Femur (tissue), 1 donor: ENCODE data around the gene RANBP3L.
"Not testable (repeated sequence)": the region's sequence is repeated elsewhere in the genome, so short reads cannot be mapped to it uniquely, and the experiment has no call there.

Source experiments
- DNase-seq: peaks from one replicate; pipeline ENCODE4 v3.0.0-alpha.2; 2017

Gene RANBP3L, protein sequence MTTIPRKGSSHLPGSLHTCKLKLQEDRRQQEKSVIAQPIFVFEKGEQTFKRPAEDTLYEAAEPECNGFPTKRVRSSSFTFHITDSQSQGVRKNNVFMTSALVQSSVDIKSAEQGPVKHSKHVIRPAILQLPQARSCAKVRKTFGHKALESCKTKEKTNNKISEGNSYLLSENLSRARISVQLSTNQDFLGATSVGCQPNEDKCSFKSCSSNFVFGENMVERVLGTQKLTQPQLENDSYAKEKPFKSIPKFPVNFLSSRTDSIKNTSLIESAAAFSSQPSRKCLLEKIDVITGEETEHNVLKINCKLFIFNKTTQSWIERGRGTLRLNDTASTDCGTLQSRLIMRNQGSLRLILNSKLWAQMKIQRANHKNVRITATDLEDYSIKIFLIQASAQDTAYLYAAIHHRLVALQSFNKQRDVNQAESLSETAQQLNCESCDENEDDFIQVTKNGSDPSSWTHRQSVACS

GRCh38 chr5:36301858-36302603, at the start of gene RANBP3L:
RANBP3L (minus strand) TSS chr5:36301902; CDS start chr5:36301416, 486 bp downstream.
- DNase-seq = peak; percentile 28

GRCh38 chr5:36346896-36347690, 45.4 kb upstream of the RANBP3L start:
- DNase-seq = no peak

- DNase-seq = no peak
Observed at GRCh38 chr5:36344899-36345298, 43.2 kb upstream of the RANBP3L start.

DNA sequence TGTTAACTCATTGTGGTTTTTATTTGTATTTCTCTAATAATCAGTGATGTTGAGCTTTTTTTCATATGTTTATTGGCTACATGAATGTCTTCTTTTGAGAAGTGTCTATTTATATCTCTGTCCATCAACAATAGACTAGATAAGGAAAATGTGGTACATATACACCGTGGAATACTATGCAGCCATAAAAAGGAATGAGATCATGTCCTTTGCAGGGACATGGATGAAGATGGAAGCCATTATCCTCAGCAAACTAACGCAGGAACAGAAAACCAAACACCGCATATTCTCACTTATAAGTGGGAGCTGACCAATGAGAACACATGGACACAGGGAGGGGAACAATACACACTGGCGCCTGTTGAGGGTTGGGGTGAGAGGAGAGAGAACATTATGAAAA, 40.0 kb upstream of the RANBP3L start:
- DNase-seq = not testable (repeated sequence)

GRCh38 chr5:36337597-36337996, 35.9 kb upstream of the RANBP3L start:
- no peak for DNase-seq

- DNase-seq = no peak
Observed at GRCh38 chr5:36334315-36334714, 32.6 kb upstream of the RANBP3L start.

GRCh38 chr5:36332720-36333119, 31.0 kb upstream of the RANBP3L start:
- not testable (repeated sequence) for DNase-seq

DNA sequence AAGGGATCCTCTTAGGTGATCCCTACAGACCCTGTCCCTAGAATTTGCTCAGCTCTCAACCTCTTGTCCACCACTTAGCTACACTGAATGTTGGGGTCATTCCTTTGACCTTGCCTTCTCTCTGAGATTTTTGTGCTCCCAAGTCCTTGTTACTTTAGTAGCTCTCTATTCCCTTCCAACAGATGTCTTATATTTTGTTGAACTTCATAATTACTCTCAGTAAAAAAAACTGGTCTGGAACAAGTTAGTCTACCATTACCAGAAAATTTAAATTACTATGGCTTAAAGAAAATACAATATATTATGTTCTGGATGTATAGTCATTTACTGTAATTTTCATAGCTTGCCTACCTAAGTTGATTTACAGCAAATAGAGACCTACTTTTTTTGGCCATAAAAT, 23.5 kb upstream of the RANBP3L start:
- DNase-seq = no peak

GRCh38 chr5:36323926-36324781, 22.5 kb upstream of the RANBP3L start:
- DNase-seq = no peak

DNA sequence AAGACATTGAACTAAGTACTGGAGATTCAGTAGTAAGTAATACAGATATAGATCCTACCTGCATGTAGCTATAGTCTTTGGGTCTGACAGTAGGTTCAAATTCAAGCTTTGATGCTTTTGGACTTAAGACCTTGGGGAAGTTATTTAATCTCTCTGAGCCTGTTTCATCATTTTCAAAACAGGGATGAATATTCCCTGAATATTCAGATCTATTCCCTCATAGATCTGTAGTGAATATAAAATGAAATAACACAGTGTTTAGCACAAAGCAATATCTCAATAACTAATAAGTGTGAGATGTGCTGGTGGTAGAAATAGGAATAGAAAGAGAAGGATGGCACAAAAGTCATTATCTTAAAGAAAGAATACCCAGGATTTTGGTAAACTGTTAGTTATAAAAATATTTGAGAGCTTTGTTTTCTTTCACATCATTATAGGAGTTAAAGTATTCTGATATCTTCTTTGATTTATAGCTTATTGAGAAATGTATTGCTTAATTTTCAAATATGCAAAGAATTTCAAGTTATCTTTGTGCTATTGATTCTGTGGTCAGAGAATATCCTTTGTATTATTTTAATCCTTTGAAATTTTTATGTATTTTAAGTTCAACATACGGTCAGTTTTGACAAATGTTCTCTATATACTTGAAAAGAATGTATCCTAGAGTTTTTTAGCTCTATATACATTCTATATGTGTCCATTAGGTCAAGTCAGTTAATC, 11.4 kb upstream of the RANBP3L start:
- no peak for DNase-seq

DNA sequence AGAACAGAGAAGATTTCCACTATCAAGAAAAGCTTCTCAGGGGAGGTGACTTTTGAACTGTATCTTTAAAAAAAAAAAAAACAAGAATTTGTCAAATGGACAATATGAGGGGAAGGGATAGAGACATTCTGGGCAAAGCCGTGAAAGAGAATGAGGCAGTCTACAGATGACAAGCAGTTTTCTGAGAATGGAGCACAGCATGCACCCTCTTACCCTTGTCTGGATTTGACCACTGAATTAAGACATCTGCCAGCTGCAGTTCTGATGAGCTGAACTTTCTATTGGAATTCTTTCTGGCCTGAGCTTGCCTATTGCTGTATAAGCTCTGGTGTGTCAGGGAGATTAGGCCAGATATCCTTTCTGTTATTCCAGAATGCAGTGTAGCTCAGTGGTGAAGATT, 10.3 kb upstream of the RANBP3L start:
- no peak for DNase-seq

DNA sequence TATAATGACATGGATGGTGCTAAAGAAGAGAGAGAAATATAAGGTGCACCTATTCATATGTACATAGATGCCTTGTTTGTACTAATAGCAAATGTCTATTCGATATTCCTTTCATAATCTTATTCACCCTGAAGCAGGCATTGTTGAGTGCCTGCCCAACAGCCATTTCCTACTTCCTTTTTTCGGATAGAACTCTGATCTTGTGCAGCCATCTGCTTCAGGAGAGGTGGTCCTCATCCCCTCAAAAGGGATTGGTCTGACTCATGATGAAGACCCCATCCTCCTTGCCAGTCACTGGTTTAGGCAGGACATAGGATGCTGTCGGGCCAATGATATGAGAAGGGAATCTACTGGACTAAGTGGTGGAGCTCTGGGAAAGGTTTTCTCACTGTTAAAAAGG, 8.4 kb upstream of the RANBP3L start:
- no peak for DNase-seq

DNA sequence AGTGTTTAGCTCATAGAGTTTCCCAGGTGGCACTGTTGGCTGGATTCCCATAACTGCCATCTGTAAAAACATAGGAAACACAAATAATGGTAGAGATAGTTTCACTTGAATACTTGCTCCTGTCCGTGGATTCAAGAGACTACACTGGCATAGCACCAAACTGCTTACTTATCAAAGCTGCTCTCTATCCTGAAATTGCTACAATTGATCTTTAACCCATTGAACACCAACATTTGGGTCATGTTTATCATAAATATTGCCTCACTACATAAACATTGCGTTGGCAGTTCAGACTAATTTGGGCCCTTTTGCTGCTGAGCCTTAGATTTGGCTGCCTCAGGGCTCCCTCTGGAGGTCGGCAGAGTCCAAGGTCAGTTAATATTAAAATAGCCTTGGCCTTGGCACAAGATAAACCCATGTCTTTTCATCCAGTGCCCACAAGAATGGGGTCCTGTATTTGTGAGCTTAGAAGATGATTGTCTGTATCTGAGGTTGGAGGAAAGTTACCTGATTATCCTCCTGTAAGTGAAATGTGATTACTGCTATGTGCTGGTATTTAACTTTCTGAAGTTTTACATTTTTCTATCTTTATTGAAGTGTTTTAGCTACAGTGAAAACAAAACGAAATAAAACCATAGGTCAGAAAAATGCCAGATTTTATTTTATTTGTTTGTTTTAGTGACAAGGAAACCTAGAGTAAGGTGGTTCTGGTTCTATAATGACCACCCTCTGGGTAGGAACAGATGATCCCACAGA, 4.0 kb upstream of the RANBP3L start:
- DNase-seq = peak; percentile 62

DNA sequence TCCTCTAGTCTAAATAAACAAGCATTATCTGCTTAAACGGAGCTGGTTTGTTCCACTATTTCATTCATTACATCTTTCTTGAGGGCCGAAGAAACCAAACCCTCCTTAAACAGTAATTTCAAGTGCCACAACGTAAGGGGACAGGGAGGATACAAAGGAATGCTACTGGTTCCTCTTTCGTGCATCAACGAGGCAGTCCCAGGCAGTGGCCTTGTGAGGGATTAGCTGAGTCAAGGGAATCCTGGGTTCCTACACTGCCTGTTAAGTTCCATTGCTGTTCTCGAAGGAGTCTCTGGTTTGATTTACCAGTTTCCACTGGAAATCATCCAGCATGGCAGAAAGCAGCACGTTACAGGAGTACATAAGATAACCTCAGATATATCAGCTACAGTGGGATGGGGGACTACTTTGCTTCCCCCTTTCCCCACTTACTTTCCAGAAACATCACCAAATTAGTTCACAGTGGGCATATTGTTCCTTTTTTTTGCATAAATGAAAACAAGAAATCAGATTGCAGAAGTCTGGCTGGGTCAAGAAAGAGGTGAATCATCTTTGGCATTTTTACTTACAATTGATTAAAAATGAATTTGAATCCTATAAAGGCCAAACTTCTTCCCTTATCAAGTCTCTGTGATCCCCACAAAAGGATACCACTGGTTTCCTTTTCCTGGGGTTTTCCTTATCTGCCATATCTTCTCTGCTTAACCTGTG, 2.5 kb upstream of the RANBP3L start:
- DNase-seq = no peak

GRCh38 chr5:36300927-36301540, 668 bp downstream of the RANBP3L start:
- peak; percentile 29 for DNase-seq

- peak; percentile 35 for DNase-seq
Observed at GRCh38 chr5:36300191-36300926, 1.3 kb downstream of the RANBP3L start.

DNA sequence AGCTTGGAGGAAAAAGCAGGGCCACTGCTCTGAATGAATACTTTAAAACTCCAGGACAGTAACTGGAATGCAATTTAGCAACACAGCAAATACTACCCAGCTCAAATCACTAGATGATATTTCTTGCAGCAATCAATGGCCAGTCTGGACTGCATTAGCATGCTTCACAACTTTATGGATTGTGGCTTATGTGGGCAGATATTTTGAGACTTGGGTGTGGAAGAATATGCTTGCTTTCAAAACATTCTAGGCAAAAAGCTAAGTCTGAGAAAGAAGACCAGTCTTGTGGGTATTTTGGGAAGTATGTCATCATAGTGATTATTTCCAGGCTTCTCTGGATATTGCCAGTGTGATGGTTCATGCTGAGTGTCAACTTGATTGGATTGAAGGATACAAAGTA, 3.1 kb downstream of the RANBP3L start:
- DNase-seq = peak; percentile 22

DNA sequence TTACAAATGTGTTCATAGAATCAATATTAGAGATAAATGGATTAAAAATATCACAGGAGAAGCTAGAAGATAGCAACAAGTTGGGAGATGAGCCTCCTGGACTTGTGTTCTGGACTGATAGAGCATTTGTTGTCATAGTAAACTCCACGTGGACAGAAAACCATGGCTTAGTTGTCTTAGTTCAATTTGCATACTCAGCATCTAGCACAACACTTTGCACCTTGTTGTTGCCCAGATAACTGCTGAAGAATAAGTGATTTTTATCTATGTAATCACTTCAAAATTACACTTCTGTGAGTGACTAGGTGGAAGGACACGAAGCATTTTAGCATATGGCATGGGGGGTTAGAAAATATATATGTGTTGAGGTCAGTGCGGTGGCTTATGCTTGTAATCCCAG, 4.0 kb downstream of the RANBP3L start:
- DNase-seq = no peak
